ENCODE measurements around the gene EWSR1.

EWSR1 gene

DNA sequence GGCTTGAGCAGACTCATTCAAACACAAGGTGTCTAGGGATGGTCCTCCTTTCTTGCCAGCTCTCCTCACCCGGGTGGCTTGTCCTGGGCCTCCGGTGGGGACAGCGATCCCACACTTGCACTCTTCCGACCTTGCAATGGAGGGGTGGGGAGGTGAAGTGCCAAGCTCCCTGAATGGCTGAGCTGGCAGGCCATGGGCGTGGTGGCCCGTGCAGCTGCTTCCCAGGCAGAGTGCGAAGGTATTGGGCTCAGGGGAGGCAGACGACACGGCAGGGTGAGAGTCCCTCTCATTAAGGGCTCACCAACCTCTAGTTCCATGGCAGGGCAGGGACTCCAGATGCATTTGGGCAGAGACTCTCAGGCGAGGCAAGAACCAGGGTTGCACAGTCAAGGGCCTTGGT, 58.4 kb downstream of the EWSR1 start:
- no peak overlapping the region for H3K27ac ChIP-seq
- peaks cover 13% of the 10 kb centered on the region for H3K36me3 ChIP-seq (replicated peaks)
- DNase-seq = no peak
- no peak overlapping the region for H3K4me3 ChIP-seq (ENCODE audit: low read depth, low read length)
- no peaks in the 10 kb centered on the region for H3K27me3 ChIP-seq (replicated peaks)
- in situ Hi-C loops (cut with HindIII; ENCODE audit: low pct_ligation_motif_present, low sequenced_read_pairs) = no loop called here
- TF ChIP-seq, protein P1, sequence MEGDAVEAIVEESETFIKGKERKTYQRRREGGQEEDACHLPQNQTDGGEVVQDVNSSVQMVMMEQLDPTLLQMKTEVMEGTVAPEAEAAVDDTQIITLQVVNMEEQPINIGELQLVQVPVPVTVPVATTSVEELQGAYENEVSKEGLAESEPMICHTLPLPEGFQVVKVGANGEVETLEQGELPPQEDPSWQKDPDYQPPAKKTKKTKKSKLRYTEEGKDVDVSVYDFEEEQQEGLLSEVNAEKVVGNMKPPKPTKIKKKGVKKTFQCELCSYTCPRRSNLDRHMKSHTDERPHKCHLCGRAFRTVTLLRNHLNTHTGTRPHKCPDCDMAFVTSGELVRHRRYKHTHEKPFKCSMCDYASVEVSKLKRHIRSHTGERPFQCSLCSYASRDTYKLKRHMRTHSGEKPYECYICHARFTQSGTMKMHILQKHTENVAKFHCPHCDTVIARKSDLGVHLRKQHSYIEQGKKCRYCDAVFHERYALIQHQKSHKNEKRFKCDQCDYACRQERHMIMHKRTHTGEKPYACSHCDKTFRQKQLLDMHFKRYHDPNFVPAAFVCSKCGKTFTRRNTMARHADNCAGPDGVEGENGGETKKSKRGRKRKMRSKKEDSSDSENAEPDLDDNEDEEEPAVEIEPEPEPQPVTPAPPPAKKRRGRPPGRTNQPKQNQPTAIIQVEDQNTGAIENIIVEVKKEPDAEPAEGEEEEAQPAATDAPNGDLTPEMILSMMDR (IDR thresholded peaks at IDR 0.05; ENCODE audit: low read depth, low read length, missing control alignments) = no peak

DNA sequence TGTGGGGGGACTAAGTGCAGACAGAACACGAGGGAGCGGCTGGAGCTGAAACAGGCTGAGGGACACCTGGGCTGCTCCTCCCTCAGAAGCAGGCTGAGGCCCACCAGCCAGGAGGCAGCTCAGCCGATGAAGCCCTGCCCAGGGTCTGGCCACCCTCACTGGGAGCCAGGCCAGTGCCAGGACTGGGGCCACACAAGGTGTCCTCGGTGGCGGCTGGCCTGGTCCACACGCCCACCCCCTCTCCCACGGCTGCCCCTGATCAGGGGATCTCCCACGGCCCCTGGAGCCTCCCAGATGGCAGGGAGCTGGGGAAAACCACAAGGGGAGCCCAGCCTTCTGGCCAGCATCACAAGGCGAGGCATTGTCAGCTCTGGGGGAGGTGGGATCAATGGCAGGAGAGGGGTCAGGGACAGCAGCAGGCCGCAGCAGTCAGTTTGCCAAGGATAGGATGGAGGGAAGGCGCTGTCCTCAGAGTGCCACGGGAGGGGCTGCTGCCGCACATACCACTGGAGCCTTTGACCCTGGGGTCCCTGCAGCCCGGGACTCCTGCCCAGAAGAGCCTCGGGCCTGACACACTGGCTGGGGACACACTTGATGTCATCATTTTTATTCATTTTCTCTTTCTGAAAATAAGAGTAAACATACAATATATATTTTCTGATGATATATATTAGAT, 59.2 kb downstream of the EWSR1 start:
- Histone ChIP-seq H3K4me3 (ENCODE audit: low read depth, low read length) (no peak overlapping the region), H3K36me3 (replicated peaks) (peaks cover 14% of the 10 kb centered on the region), H3K27ac (no peak overlapping the region), H3K27me3 (replicated peaks) (no peaks in the 10 kb centered on the region)
- in situ Hi-C loops (cut with HindIII; ENCODE audit: low pct_ligation_motif_present, low sequenced_read_pairs) = no loop called here
- DNase-seq = no peak
- TF ChIP-seq, protein P1 (IDR thresholded peaks at IDR 0.05; ENCODE audit: low read depth, low read length, missing control alignments) = no peak

DNA sequence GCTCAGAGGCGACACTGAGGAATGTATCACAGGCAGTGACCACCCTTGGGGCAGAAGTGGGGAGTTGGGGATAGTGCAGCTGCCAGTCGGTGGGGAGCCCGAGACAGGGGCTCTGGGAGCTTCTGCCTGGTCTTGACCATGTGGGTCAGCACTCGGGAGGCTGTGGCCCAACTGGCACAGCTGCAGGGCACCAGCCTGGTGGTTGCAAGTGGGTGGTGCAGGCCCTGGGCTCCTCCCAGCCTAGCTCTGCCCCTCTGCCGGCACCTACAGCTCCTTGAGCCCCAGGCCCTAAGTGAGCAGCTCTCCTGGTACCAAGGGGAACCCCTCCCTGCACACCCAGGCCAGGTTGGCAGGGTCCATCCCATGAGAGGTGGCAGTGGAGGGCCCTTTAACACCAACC, 60.0 kb downstream of the EWSR1 start:
- DNase-seq = no peak
- H3K36me3 ChIP-seq (replicated peaks) = peaks cover 18% of the 10 kb centered on the region
- in situ Hi-C loops (cut with HindIII; ENCODE audit: low pct_ligation_motif_present, low sequenced_read_pairs) = no loop called here
- no peaks in the 10 kb centered on the region for H3K27me3 ChIP-seq (replicated peaks)
- H3K4me3 ChIP-seq (ENCODE audit: low read depth, low read length) = no peak overlapping the region
- TF ChIP-seq, protein P1 (IDR thresholded peaks at IDR 0.05; ENCODE audit: low read depth, low read length, missing control alignments) = peak; percentile 37
- H3K27ac ChIP-seq = no peak overlapping the region

DNA sequence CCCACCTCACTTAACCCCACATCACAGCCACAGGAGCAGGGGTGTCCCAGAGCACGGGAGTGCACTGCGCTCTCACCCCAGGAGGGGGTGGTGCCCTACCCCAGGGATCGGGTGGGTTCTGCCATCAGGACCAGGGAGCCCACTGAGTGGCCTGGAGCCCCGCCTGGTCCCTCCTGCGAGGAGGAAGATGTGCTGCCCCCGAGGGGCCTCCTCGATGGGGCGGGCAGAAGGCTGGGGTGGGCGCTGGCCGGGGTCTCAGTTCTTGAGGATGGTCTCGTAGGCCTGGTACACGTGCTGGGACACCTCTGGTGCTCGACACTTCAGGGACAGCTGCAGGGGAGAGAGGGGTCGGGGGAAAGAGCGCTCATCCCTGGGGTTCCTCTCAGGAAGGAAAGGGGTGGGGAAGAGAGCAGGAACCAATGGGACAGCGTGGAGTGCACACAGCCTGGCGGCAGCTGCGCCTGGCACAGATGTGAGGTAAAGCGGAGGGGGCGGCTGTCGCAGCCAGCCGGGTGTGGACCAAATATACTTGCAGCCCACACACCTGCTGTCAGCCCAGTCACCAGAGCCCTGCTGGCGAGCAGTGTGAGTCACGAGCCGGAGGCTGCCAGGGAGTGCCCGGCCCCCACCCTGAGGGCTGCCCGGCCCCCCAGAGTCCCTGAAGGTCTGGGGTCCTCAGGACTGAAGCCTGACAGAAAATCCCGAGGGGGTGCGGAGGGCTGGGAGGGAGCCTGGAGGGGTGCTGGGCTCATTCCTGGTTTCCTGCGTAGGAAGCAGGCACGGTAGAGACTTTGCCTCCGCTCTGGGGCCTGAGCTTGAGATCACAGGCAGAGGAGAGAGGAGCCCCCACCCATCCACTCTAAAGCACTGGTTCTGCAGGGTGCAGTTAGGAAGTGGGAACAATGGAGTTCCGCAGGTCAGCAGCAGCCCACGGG, 60.8 kb downstream of the EWSR1 start:
- peaks cover 18% of the 10 kb centered on the region for H3K36me3 ChIP-seq (replicated peaks)

DNA sequence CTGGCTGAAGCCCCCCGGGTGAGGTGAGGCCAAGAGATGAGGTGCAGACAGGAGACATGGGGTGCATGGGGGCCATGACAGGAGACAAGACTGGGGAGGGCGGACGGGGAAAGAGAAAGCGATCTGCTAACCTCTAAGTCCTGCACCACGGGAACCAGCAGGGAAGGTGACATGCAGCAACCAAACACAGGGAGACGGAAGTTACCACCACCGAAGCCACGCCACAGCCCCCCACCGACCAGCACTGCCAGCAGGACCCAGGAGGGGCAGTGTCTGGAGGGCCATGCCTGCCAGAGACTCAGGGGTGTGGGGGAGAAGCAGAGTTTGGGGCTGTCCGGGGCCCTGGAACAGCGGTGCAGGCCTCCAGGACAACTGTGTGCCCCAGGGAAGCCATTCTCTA, 61.5 kb downstream of the EWSR1 start:
- no peak for DNase-seq
- no peak overlapping the region for H3K27ac ChIP-seq
- peaks cover 18% of the 10 kb centered on the region for H3K36me3 ChIP-seq (replicated peaks)
- H3K27me3 ChIP-seq (replicated peaks) = no peaks in the 10 kb centered on the region
- in situ Hi-C loops (cut with HindIII; ENCODE audit: low pct_ligation_motif_present, low sequenced_read_pairs) = no loop called here
- TF ChIP-seq, protein P1 (IDR thresholded peaks at IDR 0.05; ENCODE audit: low read depth, low read length, missing control alignments) = no peak
- no peak overlapping the region for H3K4me3 ChIP-seq (ENCODE audit: low read depth, low read length)

More for the DNA sequence above, 60.8 kb downstream of the EWSR1 start:
- Histone ChIP-seq H3K27me3 (replicated peaks) (no peaks in the 10 kb centered on the region), H3K27ac (no peak overlapping the region), H3K4me3 (ENCODE audit: low read depth, low read length) (no peak overlapping the region)
- no peak for DNase-seq
- TF ChIP-seq, protein P1 (IDR thresholded peaks at IDR 0.05; ENCODE audit: low read depth, low read length, missing control alignments) = no peak
- in situ Hi-C loops (cut with HindIII; ENCODE audit: low pct_ligation_motif_present, low sequenced_read_pairs) = no loop called here

Data from brain microvascular endothelial cell (primary cell).